Kidney (tissue), 14 donors: ENCODE measurements around the gene CISD3. TPM values are rescaled to one million over a fixed set of nuclear protein-coding genes. Genes with fewer than 3 reads are reported as not detected.

Experiments
- DNase-seq, 5 donors: peaks; one replicate each; pipeline ENCODE4 v3.0.0-alpha.2; 2013 to 2020
- FAIRE-seq: peaks from 2 replicates; lab custom pipeline; 2012; peaks lifted over from hg19 to GRCh38; lab: Jason Lieb, UNC
- H3K27ac ChIP-seq, 2 donors: one replicate each; pipeline ENCODE4 v1.7.0; 2013; ENCODE audit warnings: low read depth in 2 of 2, low read length in 2 of 2, inconsistent platforms in 1 of 2
- H3K27me3 ChIP-seq: one replicate; pipeline ENCODE4 v1.7.1; 2013; ENCODE audit warnings: low read length, inconsistent platforms; ENCODE audit not compliant: control insufficient read depth, insufficient read depth
- H3K36me3 ChIP-seq, 3 donors: one replicate each; pipeline versions ENCODE4 v1.7.0 to v1.7.1; 2013; ENCODE audit warnings: low read length in 3 of 3, control low read depth in 1 of 3, inconsistent platforms in 1 of 3; ENCODE audit not compliant: insufficient read depth in 3 of 3, control insufficient read depth in 2 of 3
- H3K4me1 ChIP-seq, 3 donors: one replicate each; pipeline versions ENCODE4 v1.7.0 to v1.7.1; 2013; ENCODE audit warnings: low read length in 3 of 3, inconsistent platforms in 1 of 3, low read depth in 1 of 3; ENCODE audit not compliant: control insufficient read depth in 2 of 3, insufficient read depth in 2 of 3
- H3K4me3 ChIP-seq, 3 donors: one replicate each; pipeline versions ENCODE4 v1.7.0 to v1.8.1; 2013; ENCODE audit warnings: low read length in 3 of 3, control low read depth in 1 of 3, inconsistent platforms in 1 of 3
- H3K9ac ChIP-seq, 3 donors: one replicate each; pipeline versions ENCODE4 v1.7.0 to v1.7.1; 2013; ENCODE audit warnings: low read length in 3 of 3, control low read depth in 1 of 3, inconsistent platforms in 1 of 3
- H3K9me3 ChIP-seq, 3 donors: one replicate each; pipeline versions ENCODE4 v1.7.0 to v1.7.1; 2013; ENCODE audit warnings: low read length in 3 of 3, control low read depth in 1 of 3, inconsistent platforms in 1 of 3; ENCODE audit not compliant: control insufficient read depth in 2 of 3, insufficient read depth in 1 of 3
- CTCF ChIP-seq: IDR thresholded peaks from 3 replicates; pipeline ENCODE4 v1.5.1; 2012; ENCODE audit warnings: mild to moderate bottlenecking, moderate library complexity, borderline replicate concordance; ENCODE audit not compliant: insufficient read depth; ENCODE audit errors: extremely low read depth
- intact Hi-C: fragments of 100-400 bp; cut with DNase I; formaldehyde crosslinking; loops from one replicate; pipeline ENCODE4 v1.11.1; 2022
- polyA plus RNA-seq: library from polyadenylated mRNA; stranded (reverse); fragments of 350-450 nt; fragmentation: Illumina TruSeq; extraction: RNeasy Lipid Tissue Mini Kit (QIAGEN cat#74804); gene quantifications from one replicate; pipeline ENCODE4 v1.2.3, GENCODE V29; 2014; ENCODE audit warnings: low read depth, low replicate concordance; ENCODE audit not compliant: insufficient read depth
- total RNA-seq: library from RNA; stranded (reverse); fragmentation: NEBNext Ultra II Directional; extraction: Animal tissue kit (Norgen Biotek cat#: 25700); gene quantifications from one replicate; pipeline ENCODE4 v1.2.1, GENCODE V29; 2021
- donor health status: control.
- donor health status: control.
- donor health status: control.
- donor health status: control.
- donor health status: control.
- donor health status: DM: yes; HTN: yes; CAD: no.
- donor health status: Normal renal cell carcinoma (clear cell type).

The CISD3 gene
- total and polyA plus RNA-seq, 2 donors from 2014 or later, result 37.7 to 152 TPM

- intact Hi-C loops, result loop anchor here (5.0 kb wide), 1 partner anchor 58 kb away; the partner anchor contains the start of gene EPOP
- H3K36me3 ChIP-seq, result peaks cover 2 to 10% (median 3%) of the 10 kb centered on the region in 3 donors
- H3K27me3 ChIP-seq, result no peaks in the 10 kb centered on the region
- peak overlapping the region in 2 of 3 donors; percentile 35 to 91 for H3K9ac ChIP-seq
- no peak for TF ChIP-seq CTCF
- peak overlapping the region; percentile 95 to 97 for H3K27ac ChIP-seq
- H3K4me3 ChIP-seq, result peak overlapping the region; percentile 45 to 94 (median 74)
- FAIRE-seq, result no peak
- peaks cover 0 to 47% (median 37%) of the 10 kb centered on the region in 3 donors for H3K4me1 ChIP-seq
- peak; percentile 72 to 96 (median 82) for DNase-seq
- H3K9me3 ChIP-seq, result no peaks in the 10 kb centered on the region
These were observed 612 bp downstream of the CISD3 start for GRCh38 chr17:38730526-38731379.

- Histone ChIP-seq H3K27me3 (no peaks in the 10 kb centered on the region), H3K27ac (peak overlapping the region; percentile 95 to 97), H3K4me3 (peak overlapping the region in 2 of 3 donors; percentile 74 to 94), H3K9me3 (no peaks in the 10 kb centered on the region), H3K36me3 (peaks cover 2 to 12% (median 3%) of the 10 kb centered on the region in 3 donors), H3K4me1 (peaks cover 0 to 47% (median 37%) of the 10 kb centered on the region in 3 donors), H3K9ac (peak overlapping the region in 1 of 3 donors; percentile 91)
- FAIRE-seq, result no peak
- TF ChIP-seq CTCF, result no peak
- intact Hi-C loops, result loop anchor here (5.0 kb wide), 1 partner anchor 59 kb away; the partner anchor contains the start of gene EPOP
- peak in 1 of 5 donors; percentile 40 for DNase-seq
These were observed 1.6 kb downstream of the CISD3 start for GRCh38 chr17:38731526-38732294.

GRCh38 chr17:38732376-38733281 is 2.5 kb downstream of the CISD3 start:
- no peak for TF ChIP-seq CTCF
- Histone ChIP-seq H3K4me3 (peak overlapping the region in 1 of 3 donors; percentile 94), H3K27ac (peak overlapping the region; percentile 95 to 97)

More at GRCh38 chr17:38732376-38733281, 2.5 kb downstream of the CISD3 start:
- FAIRE-seq (no peak), DNase-seq (peak in 2 of 5 donors; percentile 47 to 48)
- Histone ChIP-seq H3K27me3 (no peaks in the 10 kb centered on the region), H3K9ac (peak overlapping the region in 1 of 3 donors; percentile 91), H3K36me3 (peaks cover 2 to 17% (median 8%) of the 10 kb centered on the region in 3 donors), H3K4me1 (peaks cover 0 to 47% (median 37%) of the 10 kb centered on the region in 3 donors), H3K9me3 (no peaks in the 10 kb centered on the region)
- intact Hi-C loops, result loop anchor here (5.0 kb wide), 1 partner anchor 60 kb away; the partner anchor contains the start of gene EPOP
